Cardiac fibroblast (primary cell): ENCODE results near the gene WNT2B.
A peak's percentile ranks its signal among the peaks of the same experiment; 100 is the strongest.

Source experiments
- DNase-seq, 2 donors: peaks; one replicate each; pipeline versions ENCODE4 v3.0.0 to v3.0.0-alpha.2; 2010; ENCODE audit warnings: low read depth in 2 of 2
- H3K4me3 ChIP-seq, 2 donors: replicated peaks in 1 of 2; 1 replicate in 1 of 2; 2 replicates in 1 of 2; pipeline ENCODE4 v1.5.1; 2011; ENCODE audit warnings: low read depth in 2 of 2, low read length in 2 of 2, mild to moderate bottlenecking in 2 of 2, moderate library complexity in 1 of 2
- CTCF ChIP-seq: IDR thresholded peaks from one replicate; pipeline ENCODE4 v1.5.1; 2011; ENCODE audit warnings: low read depth, mild to moderate bottlenecking, low read length, inconsistent platforms

The WNT2B gene

GRCh38 chr1:112513112-112513870 is 4.5 kb downstream of the WNT2B start:
- no peak for TF ChIP-seq CTCF
- DNase-seq = peak; percentile 60 to 76
- no peak overlapping the region for H3K4me3 ChIP-seq

GRCh38 chr1:112514901-112515300 is 6.1 kb downstream of the WNT2B start:
- H3K4me3 ChIP-seq = no peak overlapping the region
- TF ChIP-seq CTCF = no peak
- no peak for DNase-seq

GRCh38 chr1:112515311-112516009 is 6.7 kb downstream of the WNT2B start:
- H3K4me3 ChIP-seq = no peak overlapping the region
- no peak for TF ChIP-seq CTCF
- peak; percentile 54 to 71 for DNase-seq

GRCh38 chr1:112516141-112516540 is 7.4 kb downstream of the WNT2B start:
- no peak overlapping the region for H3K4me3 ChIP-seq
- TF ChIP-seq CTCF = no peak
- DNase-seq = no peak

- TF ChIP-seq CTCF = no peak
- H3K4me3 ChIP-seq = no peak overlapping the region
- no peak for DNase-seq
Measured at GRCh38 chr1:112517231-112517630, 8.5 kb downstream of the WNT2B start.

GRCh38 chr1:112517646-112518045 is 8.9 kb downstream of the WNT2B start:
- no peak for TF ChIP-seq CTCF
- no peak for DNase-seq
- no peak overlapping the region for H3K4me3 ChIP-seq
